HG02943 (cell line): ENCODE measurements around the gene BRD4.

Experiments
- ATAC-seq: cut with Tn5 transposase; IDR thresholded peaks from one replicate; pipeline ENCODE4 v1.9.1; 2021; ENCODE audit warnings: mild to moderate bottlenecking, low read depth, moderate library complexity; ENCODE audit not compliant: unreplicated experiment

Gene BRD4

GRCh38 chr19:15292847-15293582 is 39.3 kb downstream of the BRD4 start:
- ATAC-seq = no peak

GRCh38 chr19:15292140-15292539 is 40.2 kb downstream of the BRD4 start:
- ATAC-seq = no peak

GRCh38 chr19:15291548-15292021 is 40.8 kb downstream of the BRD4 start:
- ATAC-seq = no peak

GRCh38 chr19:15291089-15291488 is 41.2 kb downstream of the BRD4 start:
- no peak for ATAC-seq

GRCh38 chr19:15290166-15290565 is 42.2 kb downstream of the BRD4 start:
- no peak for ATAC-seq

- no peak for ATAC-seq
These were observed 42.7 kb downstream of the BRD4 start for GRCh38 chr19:15289673-15290072.

- ATAC-seq = no peak
These were observed 44.0 kb downstream of the BRD4 start for GRCh38 chr19:15288146-15288963.

GRCh38 chr19:15287496-15287895 is 44.8 kb downstream of the BRD4 start:
- ATAC-seq = no peak

GRCh38 chr19:15286688-15287365 is 45.5 kb downstream of the BRD4 start:
- no peak for ATAC-seq

GRCh38 chr19:15285896-15286591 is 46.3 kb downstream of the BRD4 start:
- no peak for ATAC-seq

GRCh38 chr19:15284896-15285295 is 47.4 kb downstream of the BRD4 start:
- ATAC-seq = no peak

- ATAC-seq = no peak
These were observed 48.2 kb downstream of the BRD4 start for GRCh38 chr19:15284091-15284490.

- no peak for ATAC-seq
These were observed 49.0 kb downstream of the BRD4 start for GRCh38 chr19:15283141-15283883.

GRCh38 chr19:15282311-15282705 is 50.0 kb downstream of the BRD4 start:
- ATAC-seq = no peak

GRCh38 chr19:15280915-15281683 is 51.2 kb downstream of the BRD4 start:
- no peak for ATAC-seq

- ATAC-seq = no peak
These were observed 52.2 kb downstream of the BRD4 start for GRCh38 chr19:15280048-15280725.

GRCh38 chr19:15279326-15279904 is 52.9 kb downstream of the BRD4 start:
- no peak for ATAC-seq

GRCh38 chr19:15276620-15277215 is 55.6 kb downstream of the BRD4 start:
- no peak for ATAC-seq
